ENCODE results near the gene FRMPD4. TPM values are rescaled to one million over a fixed set of nuclear protein-coding genes. Genes with fewer than 3 reads are reported as not detected.

FRMPD4 gene
- total RNA-seq, 2 experiments from 2014 or later = not detected

DNA sequence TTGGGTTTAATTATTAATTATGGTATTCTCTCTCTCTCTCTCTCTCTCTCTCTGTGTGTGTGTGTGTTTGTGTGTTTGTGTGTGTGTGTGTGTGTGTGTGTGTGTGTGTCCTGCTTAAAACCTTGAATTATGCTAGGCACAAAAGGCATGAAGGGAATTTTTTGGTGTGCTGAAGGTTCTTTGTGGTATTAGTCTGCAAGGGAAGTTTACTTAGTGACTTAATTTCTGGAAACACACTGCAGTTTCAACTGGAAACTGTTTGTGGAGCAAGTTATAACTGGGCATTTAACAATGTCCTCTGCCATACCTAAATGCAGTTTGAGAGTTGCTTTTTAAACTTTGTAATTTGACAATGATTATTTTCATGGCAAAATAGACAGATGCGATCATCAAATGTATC, 111.7 kb downstream of the FRMPD4 start:
- Mint-ChIP-seq H3K4me1 (ENCODE audit: low read depth) (no peaks in the 10 kb centered on the region), H3K9me3 (no peaks in the 10 kb centered on the region), H3K27ac (no peak overlapping the region), H3K27me3 (no peaks in the 10 kb centered on the region), H3K36me3 (ENCODE audit: low read depth) (no peaks in the 10 kb centered on the region), H3K4me3 (no peak overlapping the region)
- ATAC-seq = no peak
- no peak for TF ChIP-seq CTCF (IDR thresholded peaks at IDR 0.05)
- DNase-seq = no peak
- intact Hi-C loops (cut with micrococcal nuclease) = no loop called here
- POLR2A ChIA-PET = no interaction called here
- CTCF ChIA-PET = no interaction called here

DNA sequence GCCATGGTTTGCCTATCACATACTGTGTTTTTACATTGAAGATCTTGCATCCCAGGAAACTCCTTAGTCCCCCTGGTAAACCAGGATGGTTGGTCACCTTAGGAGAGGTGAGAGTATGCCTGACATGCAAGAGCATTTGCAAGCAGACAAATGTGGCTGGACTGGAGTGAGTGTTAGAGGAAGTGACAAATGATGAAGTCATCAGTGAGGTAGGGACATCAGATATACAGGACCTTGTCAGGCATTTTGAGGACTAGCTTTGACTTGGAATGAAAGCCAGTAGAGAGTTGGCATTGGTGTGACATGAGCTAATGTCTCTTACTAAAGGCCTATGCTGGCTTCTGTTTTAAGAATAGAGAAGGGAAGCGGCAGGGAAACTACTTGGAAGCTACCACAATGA, 124.9 kb downstream of the FRMPD4 start:
- DNase-seq (no peak), ATAC-seq (no peak)
- no peak overlapping the region for H3K4me3 Mint-ChIP-seq
- CTCF ChIA-PET = no interaction called here
- intact Hi-C loops (cut with micrococcal nuclease) = no loop called here
- no peak overlapping the region for H3K27ac Mint-ChIP-seq
- H3K36me3 Mint-ChIP-seq (ENCODE audit: low read depth) = no peaks in the 10 kb centered on the region
- H3K9me3 Mint-ChIP-seq = no peaks in the 10 kb centered on the region
- no peaks in the 10 kb centered on the region for H3K4me1 Mint-ChIP-seq (ENCODE audit: low read depth)
- POLR2A ChIA-PET = no interaction called here
- no peaks in the 10 kb centered on the region for H3K27me3 Mint-ChIP-seq
- TF ChIP-seq CTCF (IDR thresholded peaks at IDR 0.05) = no peak

GRCh38 chrX:12269484-12269883, 131.2 kb downstream of the FRMPD4 start:
- Mint-ChIP-seq H3K4me1 (ENCODE audit: low read depth) (no peaks in the 10 kb centered on the region), H3K27ac (no peak overlapping the region), H3K9me3 (no peaks in the 10 kb centered on the region), H3K36me3 (ENCODE audit: low read depth) (no peaks in the 10 kb centered on the region), H3K4me3 (no peak overlapping the region), H3K27me3 (no peaks in the 10 kb centered on the region)
- CTCF ChIA-PET = no interaction called here
- no peak for DNase-seq
- TF ChIP-seq CTCF (IDR thresholded peaks at IDR 0.05) = no peak
- POLR2A ChIA-PET = no interaction called here
- intact Hi-C loops (cut with micrococcal nuclease) = no loop called here
- no peak for ATAC-seq

DNA sequence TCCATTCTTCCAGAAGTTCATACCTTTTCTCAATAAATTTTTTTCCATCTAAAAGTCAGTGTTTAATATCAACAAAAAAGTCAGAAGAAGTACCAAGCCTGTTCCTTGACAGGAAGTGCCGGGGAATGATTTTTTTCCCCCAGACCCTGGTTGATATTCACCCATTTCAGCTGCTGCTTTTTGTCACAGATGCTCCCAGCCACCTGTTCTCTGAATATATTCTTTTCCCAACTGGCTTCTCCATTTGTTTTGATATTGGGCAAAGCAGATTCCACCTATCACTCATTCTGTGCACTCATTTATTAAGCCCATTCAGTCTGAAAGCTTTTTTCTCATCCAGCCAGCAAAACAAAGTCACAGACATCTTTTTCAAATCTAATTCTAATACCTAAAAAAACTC, 139.9 kb downstream of the FRMPD4 start:
- Mint-ChIP-seq H3K9me3 (no peaks in the 10 kb centered on the region), H3K27me3 (no peaks in the 10 kb centered on the region), H3K27ac (no peak overlapping the region), H3K36me3 (ENCODE audit: low read depth) (no peaks in the 10 kb centered on the region), H3K4me1 (ENCODE audit: low read depth) (no peaks in the 10 kb centered on the region), H3K4me3 (no peak overlapping the region)
- DNase-seq = no peak
- ChIA-PET POLR2A (no interaction called here), CTCF (no interaction called here)
- intact Hi-C loops (cut with micrococcal nuclease) = no loop called here
- no peak for ATAC-seq
- TF ChIP-seq CTCF (IDR thresholded peaks at IDR 0.05) = no peak

GRCh38 chrX:12282991-12283390, 144.7 kb downstream of the FRMPD4 start:
- DNase-seq (no peak), ATAC-seq (no peak)
- Mint-ChIP-seq H3K36me3 (ENCODE audit: low read depth) (no peaks in the 10 kb centered on the region), H3K9me3 (no peaks in the 10 kb centered on the region), H3K27ac (no peak overlapping the region), H3K27me3 (peaks cover 3% of the 10 kb centered on the region), H3K4me3 (no peak overlapping the region), H3K4me1 (ENCODE audit: low read depth) (no peaks in the 10 kb centered on the region)
- CTCF ChIA-PET = no interaction called here
- intact Hi-C loops (cut with micrococcal nuclease) = no loop called here
- POLR2A ChIA-PET = no interaction called here
- TF ChIP-seq CTCF (IDR thresholded peaks at IDR 0.05) = no peak

Measured in activated CD8-positive, alpha-beta T cell treated with anti-CD3 and anti-CD28 coated beads for 36 hours (primary cell).